HG02970 (cell line): ENCODE data around the gene CALCA.
A peak's percentile ranks its signal among the peaks of the same experiment; 100 is the strongest.
"Not testable (repeated sequence)": the region's sequence is repeated elsewhere in the genome, so short reads cannot be mapped to it uniquely, and the experiment has no call there.

ENCODE experiments used
- ATAC-seq: cut with Tn5 transposase; IDR thresholded peaks from one replicate; pipeline ENCODE4 v1.9.1; 2021; ENCODE audit warnings: mild to moderate bottlenecking, moderate library complexity, moderate number of reproducible peaks; ENCODE audit not compliant: unreplicated experiment, low FRiP score

CALCA gene, protein sequence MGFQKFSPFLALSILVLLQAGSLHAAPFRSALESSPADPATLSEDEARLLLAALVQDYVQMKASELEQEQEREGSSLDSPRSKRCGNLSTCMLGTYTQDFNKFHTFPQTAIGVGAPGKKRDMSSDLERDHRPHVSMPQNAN

DNA sequence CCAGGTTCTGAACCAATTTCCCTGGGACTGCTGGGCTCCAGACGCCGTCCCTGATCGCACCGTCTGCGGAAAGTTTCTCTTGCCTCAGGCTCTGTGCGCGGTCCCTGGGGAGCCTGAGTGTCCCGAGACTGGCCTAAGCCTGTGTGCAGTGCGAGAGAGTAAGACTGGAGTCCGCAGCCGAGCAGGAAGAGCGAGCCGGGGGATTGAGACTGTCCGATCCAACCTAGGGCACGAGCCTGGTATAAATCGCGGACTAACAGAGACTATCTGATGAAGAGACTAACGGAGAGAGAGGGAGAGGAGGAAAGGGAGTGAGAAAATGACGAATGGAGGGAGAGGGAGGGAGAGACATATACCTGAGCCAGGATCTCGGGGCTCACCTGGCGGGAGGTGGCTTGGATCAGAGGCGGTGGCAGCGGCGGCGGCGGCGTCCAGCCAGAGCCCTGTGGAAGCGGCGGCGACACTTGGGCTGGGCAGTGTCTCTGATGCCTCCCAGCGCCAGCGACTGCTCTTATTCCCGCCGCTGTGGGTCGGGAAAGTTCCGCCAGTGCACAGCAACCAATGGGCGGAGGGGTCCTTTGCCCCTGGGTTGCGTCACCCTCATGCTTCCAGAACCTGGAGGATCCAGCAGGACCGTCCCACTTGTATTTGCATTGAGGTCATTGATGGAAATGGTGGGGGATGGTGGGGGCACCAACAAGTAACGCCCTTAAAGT lies at the start of gene CALCA:
Gene CALCA, minus strand, starts transcription at position 487 of the 716 bp plus-strand sequence. CDS start 1,159 bp downstream, outside the sequence.
- no peak for ATAC-seq

DNA sequence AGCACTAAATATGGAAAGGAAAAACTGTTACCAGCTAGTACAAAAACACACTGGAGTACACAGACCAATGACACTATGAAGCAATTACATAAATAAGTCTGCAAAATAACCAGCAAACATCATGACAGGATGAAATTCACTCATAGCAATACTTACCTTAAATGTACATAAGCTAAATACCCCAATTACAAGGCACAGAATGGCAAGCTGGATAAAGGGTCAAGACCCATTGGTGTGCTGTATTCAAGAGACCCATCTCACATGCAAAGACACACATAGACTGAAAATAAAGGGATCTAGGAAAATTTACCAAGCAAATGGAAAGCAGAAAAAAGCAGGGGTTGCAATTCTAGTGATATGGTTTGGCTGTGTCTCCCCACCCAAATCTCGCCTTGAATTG lies 44.0 kb upstream of the CALCA start:
- no peak for ATAC-seq

DNA sequence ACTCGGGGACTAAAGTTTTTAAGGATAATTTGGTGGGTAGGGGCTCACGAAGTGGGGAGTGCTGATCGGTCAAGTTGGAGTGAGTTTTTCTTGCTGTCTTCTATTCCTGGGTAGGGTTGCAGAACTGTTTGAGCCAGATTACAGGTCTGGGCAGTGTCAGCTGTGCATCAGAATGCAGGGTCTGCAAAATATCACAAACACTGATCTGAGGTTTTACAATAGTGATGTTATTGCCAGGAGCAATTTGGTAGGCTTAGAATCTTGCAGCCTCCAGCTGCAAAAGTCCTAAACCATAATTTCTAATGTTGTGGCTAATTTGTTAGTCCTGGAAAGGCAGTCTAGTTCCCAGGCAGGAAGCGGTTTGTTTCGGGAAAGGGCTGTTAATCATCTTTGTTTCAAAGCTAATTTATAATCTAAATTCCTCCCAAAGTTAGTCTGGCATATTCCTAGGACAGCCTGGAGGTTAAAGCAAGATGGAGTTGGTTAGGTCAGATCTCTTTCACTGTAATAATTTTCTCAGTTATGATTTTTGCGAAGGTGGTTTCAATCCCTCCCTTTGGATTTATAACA lies 39.7 kb upstream of the CALCA start:
- no peak for ATAC-seq

DNA sequence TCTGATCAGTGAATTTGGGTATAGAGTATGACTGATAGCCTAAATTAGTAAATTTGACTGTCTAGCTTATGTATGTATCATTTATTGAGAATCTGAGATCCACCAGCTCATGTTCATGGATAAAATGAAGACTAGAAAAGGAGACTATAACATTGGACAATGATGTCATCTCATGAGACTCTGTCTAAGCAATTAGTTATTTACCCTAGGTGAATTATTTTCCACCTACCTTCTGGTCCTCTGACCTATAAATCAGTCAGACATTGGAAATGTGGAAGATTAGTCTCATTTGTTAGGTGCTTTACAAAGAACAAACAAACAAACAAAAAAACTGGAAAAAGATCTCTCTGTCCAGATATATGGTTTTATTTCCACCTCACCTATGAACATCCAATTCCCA lies 38.7 kb upstream of the CALCA start:
- ATAC-seq: no peak

DNA sequence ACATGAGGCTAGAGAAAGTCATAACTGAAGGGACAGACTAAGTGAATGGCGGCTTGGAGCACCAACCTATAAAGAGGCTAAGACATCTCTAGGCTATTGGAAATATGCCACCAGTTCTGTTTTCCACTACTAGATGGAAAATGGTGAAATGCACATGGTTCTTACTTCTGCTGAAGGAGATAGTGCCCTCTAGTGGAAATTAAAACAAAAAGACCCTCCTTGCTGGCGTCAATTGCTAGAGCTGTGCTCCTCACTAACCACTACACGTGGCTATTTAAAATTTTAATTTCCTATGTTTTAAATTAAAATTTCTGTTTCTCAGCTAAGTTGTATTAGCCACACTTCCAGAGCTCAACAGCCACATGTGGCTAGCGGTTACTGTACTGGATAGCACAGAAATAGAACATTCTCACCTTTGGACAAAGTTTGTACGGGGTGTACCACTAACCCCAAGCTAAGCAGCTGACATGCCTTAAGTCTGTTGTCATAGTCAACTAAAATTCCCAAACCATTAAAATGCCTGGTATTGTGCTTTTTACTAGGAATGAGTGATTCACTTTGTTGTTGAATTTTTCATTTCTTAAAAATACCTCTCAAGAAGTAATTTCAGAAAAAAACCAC lies 34.1 kb upstream of the CALCA start:
- no peak for ATAC-seq

DNA sequence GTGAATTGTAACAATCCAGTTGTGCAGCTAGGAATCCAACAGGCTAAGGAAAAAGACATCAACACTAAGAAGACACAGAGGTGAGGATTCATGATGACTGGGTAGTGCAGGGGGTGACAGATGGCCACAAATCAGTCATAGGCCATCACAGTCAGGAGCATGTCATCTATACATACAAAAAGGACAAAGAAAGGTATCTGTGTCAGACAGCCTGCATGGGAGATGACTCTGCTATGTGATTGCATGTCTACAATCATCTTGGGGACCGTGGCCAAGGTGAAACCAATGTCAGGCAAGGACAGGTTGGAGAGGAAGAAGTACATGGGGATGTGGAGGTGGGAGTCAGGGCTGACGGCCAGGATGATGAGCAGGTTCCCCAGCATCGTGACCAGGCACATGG lies 16.0 kb upstream of the CALCA start:
- ATAC-seq: not testable (repeated sequence)

DNA sequence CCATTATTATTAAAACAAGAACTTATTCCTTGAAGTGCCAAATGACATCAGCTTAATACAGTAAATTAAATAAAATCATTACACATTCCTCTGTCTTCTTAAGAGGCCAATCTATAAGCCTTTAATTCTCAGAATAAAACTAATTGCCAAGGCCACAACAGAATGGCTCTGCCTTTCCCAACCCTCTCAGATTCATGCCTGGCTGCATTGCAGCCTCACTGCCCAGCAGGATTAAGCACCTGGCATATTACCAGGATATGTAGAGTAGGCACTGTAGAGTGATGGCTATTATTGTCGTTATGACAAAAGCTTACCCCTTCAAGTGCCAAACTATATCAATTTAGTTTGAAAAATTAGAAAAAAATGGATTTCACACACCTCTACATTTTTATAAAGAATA lies 9.4 kb upstream of the CALCA start:
- no peak for ATAC-seq

DNA sequence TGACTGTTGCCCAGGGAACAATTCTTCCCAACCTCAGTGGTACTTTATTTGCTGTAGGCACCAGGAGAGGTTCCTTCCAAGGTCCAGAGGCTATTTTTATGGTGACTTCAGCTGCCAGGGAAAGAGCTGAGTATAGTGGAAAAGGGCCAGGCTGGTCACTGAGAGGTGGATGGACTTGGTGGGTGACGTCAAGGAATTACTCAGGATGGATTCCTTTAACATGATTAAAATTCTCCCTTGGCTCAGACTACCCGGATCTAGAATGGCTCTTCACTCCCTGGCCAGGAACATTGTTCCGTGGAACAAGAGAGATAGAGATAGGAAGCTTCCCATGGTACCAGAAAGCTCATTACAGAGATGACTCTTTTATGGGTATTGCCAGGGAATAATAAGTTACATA lies 8.7 kb upstream of the CALCA start:
- ATAC-seq: no peak

DNA sequence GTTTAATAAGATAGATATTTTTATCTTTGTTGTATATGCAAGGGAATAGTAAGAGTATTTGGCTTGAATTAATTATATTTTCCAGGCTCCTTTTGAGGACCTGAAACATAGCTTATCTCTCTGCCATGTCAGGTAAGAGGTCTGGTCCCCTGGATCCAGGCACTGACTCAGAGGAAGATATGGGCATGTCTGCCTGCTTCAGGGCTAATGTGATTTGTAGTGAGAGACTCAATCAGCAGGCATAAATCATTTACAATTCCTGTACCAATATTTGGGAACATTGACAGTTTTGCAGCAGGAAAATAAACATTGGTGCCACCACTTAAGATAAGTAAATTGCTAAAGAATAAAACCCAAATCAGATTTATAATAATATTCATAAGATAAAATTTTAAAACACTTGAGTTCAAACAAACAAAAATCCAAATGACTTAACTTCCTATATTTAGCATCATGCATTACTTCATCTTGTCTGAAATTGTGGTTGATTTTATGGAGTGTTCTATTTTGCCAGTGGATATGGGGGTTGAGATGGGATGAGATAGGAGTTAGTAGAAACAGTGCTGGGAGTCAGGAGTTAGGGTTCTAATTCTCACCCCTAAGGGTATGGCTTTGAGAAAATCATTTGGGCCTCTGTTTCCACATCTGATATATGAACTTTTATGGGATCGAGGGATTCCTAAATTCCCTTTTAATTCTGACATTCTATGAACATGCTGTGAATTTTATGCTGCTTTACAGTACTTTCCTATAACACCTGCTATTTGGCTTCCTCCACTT lies 5.1 kb upstream of the CALCA start:
- no peak for ATAC-seq

DNA sequence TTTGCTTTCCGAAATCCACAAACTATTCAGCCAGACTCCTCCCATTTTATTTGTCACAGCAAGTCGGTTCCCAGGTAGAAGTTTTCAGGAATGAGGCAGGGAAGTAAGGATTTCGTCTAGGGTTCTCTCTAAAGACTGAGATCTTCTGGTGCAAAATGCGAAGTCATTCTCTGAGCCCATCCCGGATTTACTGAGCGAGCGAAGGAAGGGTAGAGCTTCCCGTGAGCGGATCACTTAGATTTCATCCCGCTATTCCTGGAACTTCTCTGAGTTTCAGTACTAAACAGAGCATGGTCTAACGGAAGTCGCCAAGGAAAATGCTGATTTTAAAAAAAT lies 3.1 kb upstream of the CALCA start:
- no peak for ATAC-seq

DNA sequence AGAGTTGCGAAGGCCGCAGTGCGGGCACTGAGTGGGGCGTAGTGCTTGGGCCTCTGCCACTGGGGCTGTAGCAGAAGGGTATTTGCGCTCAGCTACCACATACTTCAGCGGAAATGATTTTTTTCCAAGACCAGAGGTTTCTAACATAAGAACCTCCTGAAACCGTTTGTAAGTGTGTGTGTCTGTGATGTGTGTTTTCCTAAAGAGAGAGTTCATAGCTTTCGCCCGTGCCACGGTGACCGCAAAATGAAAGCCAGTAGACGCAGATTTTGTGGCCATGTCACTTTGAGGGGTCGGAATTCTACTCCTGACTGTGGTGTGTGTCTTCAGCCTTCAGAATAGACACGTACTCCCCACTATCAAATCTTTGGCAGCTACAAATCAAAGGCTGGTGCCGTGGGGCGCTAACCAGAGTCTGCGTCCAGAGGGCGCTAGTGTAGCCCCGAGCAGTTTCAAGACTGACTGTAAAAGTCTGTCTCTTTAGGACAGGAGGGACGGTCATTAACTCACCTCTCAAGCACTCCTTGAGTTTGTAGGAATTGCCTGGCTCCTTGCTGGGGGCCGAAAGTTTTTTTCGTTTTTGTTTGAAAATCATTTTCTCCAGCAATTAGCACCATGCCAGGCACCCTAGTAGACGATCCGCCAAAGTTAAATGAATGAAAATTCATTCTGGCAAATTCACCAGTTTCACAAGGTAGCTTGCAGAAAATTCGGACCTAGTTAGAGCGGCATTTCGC lies 2.5 kb upstream of the CALCA start:
- no peak for ATAC-seq

DNA sequence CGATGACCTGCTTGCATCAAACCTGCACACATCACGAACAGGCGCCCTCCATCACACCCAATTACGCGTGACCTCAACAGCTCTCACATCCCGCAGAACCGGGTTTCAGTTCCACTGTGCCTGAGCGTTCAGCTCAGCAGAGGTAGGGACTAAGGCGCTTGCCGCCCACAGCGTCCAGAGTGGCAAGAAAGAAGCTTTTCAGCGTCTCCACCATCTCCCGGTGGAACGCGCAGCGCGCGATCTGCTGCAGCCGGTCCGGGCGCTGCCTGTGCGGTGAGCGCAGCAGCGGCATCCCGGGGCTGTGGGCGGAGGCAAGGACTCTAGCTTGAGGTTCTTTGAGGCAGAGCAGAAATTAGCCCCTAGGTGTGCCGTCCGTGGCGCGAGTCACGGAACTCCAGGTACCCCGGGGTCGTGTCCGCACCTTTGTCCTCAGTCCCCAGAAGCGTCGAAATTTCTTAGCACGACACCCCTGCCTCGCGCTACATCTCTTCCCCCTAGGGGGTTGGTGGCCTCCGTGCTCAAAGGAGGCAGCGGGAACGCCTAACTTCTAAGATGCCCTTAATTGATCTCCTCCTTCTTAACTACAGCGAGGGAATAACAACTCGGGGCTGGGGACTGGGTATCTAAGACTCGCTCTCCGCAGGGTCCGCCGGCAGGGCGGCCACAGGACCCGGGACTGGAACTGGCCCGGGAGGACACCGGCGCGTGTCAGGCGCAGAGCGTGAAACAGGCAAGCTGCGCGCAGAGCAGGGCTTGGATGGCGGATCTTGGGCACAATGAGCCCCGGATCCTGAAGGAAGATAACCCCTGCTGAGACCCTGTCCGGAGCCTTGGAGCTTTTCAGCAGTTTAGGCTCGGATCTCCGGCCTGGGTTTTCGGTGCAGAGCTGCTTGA lies 1.7 kb upstream of the CALCA start:
- ATAC-seq: no peak

DNA sequence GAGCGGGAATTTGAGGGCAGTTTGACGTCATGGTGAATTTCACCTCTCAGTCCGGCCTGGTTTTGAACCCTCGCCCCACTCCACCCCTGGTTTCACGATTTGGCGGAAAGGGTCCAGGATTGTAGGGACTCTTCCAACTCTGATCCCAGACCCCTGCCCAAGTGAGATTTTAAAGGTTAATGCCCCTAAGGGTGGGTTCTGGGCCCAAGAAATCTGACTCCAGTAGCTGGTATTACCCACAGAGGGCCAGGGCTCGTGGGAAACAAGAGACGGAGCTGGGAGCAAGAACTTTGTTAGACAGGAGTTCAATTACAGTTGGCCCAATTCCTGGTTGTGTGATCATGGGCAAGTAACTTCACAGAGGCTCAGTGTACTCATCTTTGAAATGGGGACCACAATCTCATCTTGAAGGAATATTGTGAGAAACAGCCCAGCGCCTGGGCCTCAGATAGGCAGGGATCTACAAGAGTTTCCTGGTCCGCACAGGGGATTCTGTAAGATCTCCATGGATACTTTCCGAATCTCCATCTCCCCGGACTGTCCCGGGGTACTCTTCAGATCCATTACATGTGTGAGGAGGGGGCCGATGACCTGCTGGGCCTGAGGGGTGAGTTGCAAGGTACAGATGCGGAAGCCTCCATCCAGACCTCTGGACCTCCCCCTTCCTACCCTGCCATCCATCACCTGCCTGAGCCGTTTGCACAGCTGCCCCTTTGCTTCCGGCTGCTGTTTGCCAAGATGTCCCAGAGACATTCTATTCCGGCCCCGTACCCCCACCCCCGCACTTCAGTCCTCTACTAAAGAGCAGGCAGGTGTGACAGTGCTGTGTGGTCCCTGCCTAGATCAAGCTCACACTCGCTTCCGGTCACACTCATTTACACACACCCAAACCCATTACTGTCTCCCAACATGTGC lies 687 bp upstream of the CALCA start:
- no peak for ATAC-seq

DNA sequence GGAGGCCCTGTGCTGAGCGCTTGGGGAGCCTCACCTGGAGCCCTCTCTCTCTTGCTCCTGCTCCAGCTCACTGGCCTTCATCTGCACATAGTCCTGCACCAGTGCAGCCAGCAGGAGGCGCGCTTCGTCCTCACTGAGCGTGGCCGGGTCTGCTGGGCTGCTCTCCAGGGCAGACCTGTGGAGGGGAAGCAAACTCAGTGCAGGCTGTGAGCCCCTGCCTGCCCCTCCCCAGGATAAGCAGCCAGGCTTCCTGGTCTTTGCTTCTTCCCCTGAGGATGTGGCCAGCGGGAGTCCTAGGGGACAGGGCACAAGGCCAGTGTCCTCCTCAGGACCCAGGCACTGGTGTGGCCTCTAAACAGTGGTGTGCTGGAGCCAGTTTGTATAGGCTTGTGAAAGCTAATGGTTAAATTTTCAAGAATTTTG lies 2.2 kb downstream of the CALCA start:
- peak; percentile 62 for ATAC-seq

DNA sequence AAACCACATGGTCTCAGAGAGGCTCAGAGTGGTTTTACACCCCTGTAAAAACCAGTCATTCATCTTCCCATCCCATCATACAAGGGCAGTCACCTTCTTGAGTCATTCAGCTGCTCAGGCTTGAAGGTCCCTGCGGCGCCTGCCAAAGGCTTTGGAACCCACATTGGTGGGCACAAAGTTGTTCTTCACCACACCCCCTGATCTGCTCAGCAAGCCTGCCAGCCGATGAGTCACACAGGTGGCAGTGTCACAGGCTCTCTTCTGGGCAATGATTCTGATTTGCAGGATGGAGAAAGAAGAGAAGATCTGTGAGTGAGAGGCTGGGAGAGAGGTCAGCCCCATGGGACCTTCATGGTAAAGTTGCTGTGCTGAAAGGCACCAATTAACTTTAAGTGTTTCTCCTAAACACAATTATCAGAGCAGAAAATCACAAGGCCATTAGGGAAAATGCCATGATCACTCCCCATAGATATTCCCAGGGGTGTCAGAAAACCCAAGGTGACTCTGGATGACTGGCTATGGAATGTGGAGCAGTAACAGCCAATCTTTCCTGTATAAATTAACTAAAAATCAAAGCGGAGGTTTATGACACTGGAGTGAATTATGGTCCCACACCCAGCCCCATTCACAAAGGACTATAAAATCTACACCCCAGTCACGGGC lies 4.4 kb downstream of the CALCA start:
- ATAC-seq: no peak

DNA sequence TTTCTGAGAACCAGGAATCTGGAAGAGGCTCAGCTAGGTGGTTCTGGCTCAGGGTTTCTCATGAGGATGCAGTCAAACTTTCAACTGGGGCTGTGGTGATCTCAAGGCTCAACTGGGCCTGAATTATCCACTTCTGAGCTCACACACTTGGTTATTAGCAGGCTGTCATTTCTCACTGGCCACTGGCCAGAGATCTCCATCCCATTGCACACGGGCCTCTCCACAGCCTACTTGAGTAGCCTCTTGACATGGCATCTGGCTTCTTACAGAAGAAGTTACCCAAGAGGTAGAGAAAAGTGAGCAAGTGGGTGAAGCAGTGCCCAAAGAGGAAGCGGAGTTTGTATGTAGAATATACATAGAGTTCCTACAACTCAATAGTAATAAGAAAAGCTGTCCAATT lies 16.0 kb downstream of the CALCA start:
- ATAC-seq: no peak

DNA sequence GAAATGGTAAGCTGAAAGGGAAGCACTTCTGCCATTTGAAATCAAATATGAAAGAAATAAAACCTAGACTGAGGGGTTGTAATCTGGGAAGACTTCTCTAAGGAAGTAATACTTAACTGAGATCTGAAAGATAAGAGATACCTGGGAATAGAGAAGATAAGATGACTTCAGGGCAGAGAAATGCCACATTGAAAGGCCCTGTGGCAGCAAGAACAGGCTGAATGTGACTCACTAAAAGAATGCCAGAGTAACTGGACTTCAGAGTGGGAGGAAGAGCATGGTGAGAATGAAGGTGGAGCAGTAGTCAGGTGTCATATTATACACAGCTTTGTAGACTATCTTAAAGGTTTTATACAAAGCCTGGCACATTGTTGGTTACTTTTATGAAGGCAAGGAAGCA lies 17.6 kb downstream of the CALCA start:
- no peak for ATAC-seq

DNA sequence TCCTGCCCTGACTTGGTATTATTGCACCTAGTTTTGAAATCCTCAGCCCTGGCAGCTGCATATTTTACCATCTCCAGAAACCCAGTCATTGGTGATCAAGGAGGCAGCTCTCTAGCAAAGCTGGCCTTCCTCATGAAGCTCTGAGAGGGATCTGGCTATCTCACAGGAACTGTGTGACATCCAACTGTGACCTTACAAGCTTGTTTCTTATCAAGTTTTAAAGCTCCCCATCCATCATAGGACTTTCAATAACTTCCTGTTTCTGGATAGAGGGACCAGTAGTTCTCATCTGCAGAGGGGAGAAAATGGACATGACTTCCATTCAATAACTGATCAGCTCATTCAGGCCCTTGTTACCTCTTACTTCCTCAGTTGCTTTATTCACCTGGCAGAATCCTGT lies 18.2 kb downstream of the CALCA start:
- no peak for ATAC-seq
